IPS-15b (cell line): ENCODE results near the gene RANBP10.
A peak's percentile ranks its signal among the peaks of the same experiment; 100 is the strongest.

Experiments
- H3K27me3 ChIP-seq: one replicate; pipeline ENCODE4 v1.6.1; 2013; ENCODE audit warnings: low read length; ENCODE audit not compliant: control insufficient read depth, insufficient read depth
- H3K36me3 ChIP-seq: one replicate; pipeline ENCODE4 v1.6.1; 2013; ENCODE audit warnings: low read length; ENCODE audit not compliant: control insufficient read depth, insufficient read depth
- H3K4me1 ChIP-seq: one replicate; pipeline ENCODE4 v1.6.1; 2013; ENCODE audit warnings: mild to moderate bottlenecking, low read length; ENCODE audit not compliant: control insufficient read depth, insufficient read depth
- H3K4me3 ChIP-seq: one replicate; pipeline ENCODE4 v1.5.1; 2013; ENCODE audit warnings: low read depth, low read length
- H3K9ac ChIP-seq: one replicate; pipeline ENCODE4 v1.6.1; 2013; ENCODE audit warnings: low read depth, mild to moderate bottlenecking, low read length
- H3K9me3 ChIP-seq: one replicate; pipeline ENCODE4 v1.6.1; 2013; ENCODE audit warnings: mild to moderate bottlenecking, low read length; ENCODE audit not compliant: control insufficient read depth, insufficient read depth

The RANBP10 gene

GRCh38 chr16:67822511-67822910 is 16.2 kb upstream of the RANBP10 start:
- H3K36me3 ChIP-seq, result peaks cover 8% of the 10 kb centered on the region
- H3K9me3 ChIP-seq, result no peaks in the 10 kb centered on the region
- no peaks in the 10 kb centered on the region for H3K27me3 ChIP-seq
- no peak overlapping the region for H3K9ac ChIP-seq
- H3K4me1 ChIP-seq, result no peaks in the 10 kb centered on the region
- no peak overlapping the region for H3K4me3 ChIP-seq

DNA sequence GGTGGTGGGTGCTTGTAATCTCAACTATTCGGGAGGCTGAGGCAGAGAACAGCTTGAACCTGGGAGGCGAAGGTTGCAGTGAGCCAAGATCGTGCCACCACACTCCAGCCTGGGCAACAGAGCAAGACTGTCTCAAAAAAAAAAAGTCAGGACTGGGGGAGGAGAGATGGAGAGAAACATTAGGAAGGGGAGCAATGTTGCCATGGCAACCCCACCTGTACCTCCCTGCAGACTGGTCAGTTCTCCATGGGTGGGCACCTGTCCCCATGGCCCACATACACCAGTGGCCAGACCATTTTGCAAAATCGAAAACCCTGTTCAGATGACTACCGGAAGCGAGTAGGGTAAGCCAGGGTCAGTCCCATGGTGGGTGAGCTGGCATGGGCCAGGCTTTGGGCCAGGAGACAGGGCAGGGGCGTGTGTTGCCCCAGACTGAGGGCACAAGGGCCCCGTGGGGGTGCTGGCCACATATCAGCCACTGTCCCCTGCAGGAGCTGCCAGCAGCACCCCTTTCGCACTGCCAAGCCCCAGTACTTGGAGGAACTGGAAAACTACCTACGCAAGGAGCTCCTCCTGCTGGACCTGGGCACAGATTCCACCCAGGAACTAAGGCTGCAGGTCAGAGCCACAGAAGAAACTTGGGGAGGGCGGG is 14.4 kb upstream of the RANBP10 start:
- H3K9ac ChIP-seq, result no peak overlapping the region
- no peaks in the 10 kb centered on the region for H3K36me3 ChIP-seq
- no peaks in the 10 kb centered on the region for H3K9me3 ChIP-seq
- no peaks in the 10 kb centered on the region for H3K27me3 ChIP-seq
- H3K4me3 ChIP-seq, result no peak overlapping the region
- peaks cover 2% of the 10 kb centered on the region for H3K4me1 ChIP-seq

- no peaks in the 10 kb centered on the region for H3K27me3 ChIP-seq
- no peak overlapping the region for H3K9ac ChIP-seq
- H3K4me1 ChIP-seq, result peaks cover 2% of the 10 kb centered on the region
- no peaks in the 10 kb centered on the region for H3K9me3 ChIP-seq
- H3K4me3 ChIP-seq, result no peak overlapping the region
- no peaks in the 10 kb centered on the region for H3K36me3 ChIP-seq
Observed at GRCh38 chr16:67814567-67814966, 8.2 kb upstream of the RANBP10 start.

- Histone ChIP-seq H3K4me1 (peaks cover 2% of the 10 kb centered on the region), H3K9ac (no peak overlapping the region), H3K27me3 (no peaks in the 10 kb centered on the region), H3K4me3 (no peak overlapping the region), H3K9me3 (no peaks in the 10 kb centered on the region), H3K36me3 (no peaks in the 10 kb centered on the region)
Observed at GRCh38 chr16:67811899-67812298, 5.5 kb upstream of the RANBP10 start.

DNA sequence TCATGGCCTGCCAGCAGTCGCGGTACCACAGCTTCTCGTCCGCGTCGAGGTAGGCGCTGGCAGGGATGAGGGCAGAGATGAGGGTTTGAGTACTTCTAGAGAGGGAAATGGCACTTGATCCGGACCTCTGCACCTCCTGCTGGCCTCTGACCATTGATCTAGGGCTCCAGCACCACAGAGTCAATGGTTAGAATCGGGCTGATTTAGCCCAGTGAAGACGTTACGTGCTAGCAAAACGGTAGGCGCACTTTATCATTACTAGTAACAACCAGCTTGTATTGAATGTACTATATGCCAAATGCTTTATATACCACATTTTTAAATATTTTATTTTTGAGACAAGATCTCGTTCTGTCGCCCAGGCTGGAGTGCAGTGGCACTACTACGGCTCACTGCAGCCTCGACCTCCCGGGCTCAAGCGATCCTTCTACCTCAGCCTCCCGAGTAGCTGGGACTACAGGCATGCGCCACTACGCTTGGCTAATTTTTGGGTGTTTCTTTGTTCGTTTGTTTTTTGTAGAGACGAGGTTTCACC is 855 bp upstream of the RANBP10 start:
- peak overlapping the region; percentile 66 for H3K4me3 ChIP-seq
- peaks cover 5% of the 10 kb centered on the region for H3K4me1 ChIP-seq
- H3K9ac ChIP-seq, result no peak overlapping the region
- H3K27me3 ChIP-seq, result no peaks in the 10 kb centered on the region
- H3K9me3 ChIP-seq, result no peaks in the 10 kb centered on the region
- H3K36me3 ChIP-seq, result no peaks in the 10 kb centered on the region

GRCh38 chr16:67805718-67806427 is 487 bp downstream of the RANBP10 start:
- Histone ChIP-seq H3K9ac (peak overlapping the region; percentile 97), H3K4me1 (peaks cover 5% of the 10 kb centered on the region), H3K4me3 (peak overlapping the region; percentile 96), H3K27me3 (no peaks in the 10 kb centered on the region), H3K9me3 (no peaks in the 10 kb centered on the region), H3K36me3 (no peaks in the 10 kb centered on the region)

- H3K4me1 ChIP-seq, result peaks cover 5% of the 10 kb centered on the region
- peak overlapping the region; percentile 96 for H3K4me3 ChIP-seq
- peaks cover 4% of the 10 kb centered on the region for H3K36me3 ChIP-seq
- H3K9me3 ChIP-seq, result no peaks in the 10 kb centered on the region
- no peaks in the 10 kb centered on the region for H3K27me3 ChIP-seq
- H3K9ac ChIP-seq, result no peak overlapping the region
Observed at GRCh38 chr16:67804853-67805542, 1.4 kb downstream of the RANBP10 start.

DNA sequence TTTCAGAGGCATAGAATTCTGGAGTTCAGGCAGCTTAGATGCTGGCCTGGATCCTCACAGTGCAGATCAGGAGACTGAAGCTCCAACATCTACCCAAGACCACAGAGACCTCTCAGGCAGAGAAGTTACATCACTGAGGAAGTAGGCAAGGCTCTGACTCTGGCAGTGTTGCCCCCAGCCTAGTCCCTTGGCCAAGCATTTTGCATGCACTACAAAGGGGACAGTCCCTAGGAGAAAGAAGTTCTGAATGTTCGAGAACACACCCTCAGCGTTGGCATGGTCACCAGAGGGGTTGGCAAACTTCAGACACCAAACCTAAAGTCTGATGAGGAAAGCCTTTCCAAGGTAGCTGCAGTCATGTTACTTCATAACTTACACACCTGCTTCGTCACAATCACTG is 2.5 kb downstream of the RANBP10 start:
- H3K9ac ChIP-seq, result no peak overlapping the region
- peaks cover 5% of the 10 kb centered on the region for H3K4me1 ChIP-seq

DNA sequence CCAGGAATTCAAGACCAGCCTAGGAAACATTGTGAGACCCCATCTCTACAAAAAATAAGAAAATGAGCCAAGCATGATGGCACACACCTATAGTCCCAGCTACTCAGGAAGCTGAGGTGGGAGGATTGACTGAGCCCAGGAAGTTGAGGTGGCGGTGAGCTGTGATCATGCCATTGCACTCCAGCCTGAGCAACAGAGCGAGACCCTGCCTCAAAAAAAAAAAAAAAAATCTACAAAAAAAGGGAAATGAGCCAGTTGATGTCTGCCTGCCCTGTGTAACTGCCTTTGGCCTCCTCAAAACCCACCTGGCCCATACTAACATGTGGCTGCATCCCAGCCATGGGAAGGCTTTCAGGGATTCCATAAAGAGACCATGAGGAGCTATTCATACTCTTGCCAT is 4.5 kb downstream of the RANBP10 start:
- peaks cover 5% of the 10 kb centered on the region for H3K36me3 ChIP-seq
- H3K4me3 ChIP-seq, result no peak overlapping the region
- no peaks in the 10 kb centered on the region for H3K27me3 ChIP-seq
- H3K9me3 ChIP-seq, result no peaks in the 10 kb centered on the region
- no peak overlapping the region for H3K9ac ChIP-seq
- H3K4me1 ChIP-seq, result peaks cover 5% of the 10 kb centered on the region

More for the DNA sequence above, 2.5 kb downstream of the RANBP10 start:
- H3K4me3 ChIP-seq, result no peak overlapping the region
- H3K36me3 ChIP-seq, result peaks cover 5% of the 10 kb centered on the region
- H3K27me3 ChIP-seq, result no peaks in the 10 kb centered on the region
- H3K9me3 ChIP-seq, result no peaks in the 10 kb centered on the region

GRCh38 chr16:67801241-67801640 is 5.1 kb downstream of the RANBP10 start:
- H3K4me3 ChIP-seq, result no peak overlapping the region
- peaks cover 5% of the 10 kb centered on the region for H3K36me3 ChIP-seq
- H3K4me1 ChIP-seq, result peaks cover 5% of the 10 kb centered on the region
- no peaks in the 10 kb centered on the region for H3K27me3 ChIP-seq
- no peak overlapping the region for H3K9ac ChIP-seq
- no peaks in the 10 kb centered on the region for H3K9me3 ChIP-seq

GRCh38 chr16:67800338-67800926 is 5.9 kb downstream of the RANBP10 start:
- H3K9me3 ChIP-seq, result no peaks in the 10 kb centered on the region
- H3K4me3 ChIP-seq, result no peak overlapping the region
- no peak overlapping the region for H3K9ac ChIP-seq
- H3K4me1 ChIP-seq, result peaks cover 5% of the 10 kb centered on the region
- H3K36me3 ChIP-seq, result peaks cover 5% of the 10 kb centered on the region
- H3K27me3 ChIP-seq, result no peaks in the 10 kb centered on the region
